Caco-2 (cell line): ENCODE results near the gene CNTN5. TPM values are rescaled to one million over a fixed set of nuclear protein-coding genes. Genes with fewer than 3 reads are reported as not detected.

Experiments used
- BruUV-seq: library from RNA; stranded (reverse); fragments of 400-500 nt; replicated peaks from 2 replicates; lab custom pipeline; 2021; lab: Mats Ljungman, UMichigan
- CTCF ChIA-PET: fragments of 300-600 bp; sonication (Branson Sonifier 250); formaldehyde crosslinking; loops from one replicate; lab custom pipeline; 2022; ENCODE audit warnings: antibody characterized with exemption; lab: Charles Lee
- POLR2A ChIA-PET: fragments of 300-600 bp; sonication (Branson Sonifier 250); formaldehyde crosslinking; loops from one replicate; lab custom pipeline; 2022; ENCODE audit warnings: antibody characterized with exemption; lab: Charles Lee
- DNase-seq, 2 experiments: peaks; one replicate each; pipeline versions ENCODE4 v3.0.0 to v3.0.0-alpha.2; 2020 to 2022
- H3K27me3 ChIP-seq: replicated peaks from 2 replicates; pipeline ENCODE4 v1.6.0; 2011; ENCODE audit warnings: low read length; ENCODE audit not compliant: control insufficient read depth, insufficient read depth
- H3K36me3 ChIP-seq: 2 replicates; pipeline ENCODE4 v1.5.1; 2011; ENCODE audit warnings: low read length; ENCODE audit not compliant: control insufficient read depth, insufficient read depth
- H3K4me1 ChIP-seq: fragments of 250-450 bp; sonication (Bioruptor Pico); 2 replicates; pipeline ENCODE4 v1.5.1; 2020; ENCODE audit warnings: mild to moderate bottlenecking
- H3K4me3 ChIP-seq: 2 replicates; pipeline ENCODE4 v1.5.1; 2011; ENCODE audit warnings: low read depth, mild to moderate bottlenecking, control low read depth, low read length
- H3K9me3 ChIP-seq: fragments of 250-450 bp; sonication (Bioruptor Pico); 2 replicates; pipeline ENCODE4 v1.5.1; 2020; ENCODE audit warnings: mild to moderate bottlenecking, moderate library complexity
- H3K27ac Mint-ChIP-seq: one replicate; pipeline ENCODE4 v1.8.0; 2022; ENCODE audit warnings: mixed read lengths; ENCODE audit not compliant: unreplicated experiment
- H3K27me3 Mint-ChIP-seq: one replicate; pipeline ENCODE4 v1.8.0; 2022; ENCODE audit warnings: mixed read lengths; ENCODE audit not compliant: insufficient read depth, unreplicated experiment
- H3K36me3 Mint-ChIP-seq: one replicate; pipeline ENCODE4 v1.8.0; 2022; ENCODE audit warnings: mild to moderate bottlenecking, mixed read lengths; ENCODE audit not compliant: insufficient read depth, unreplicated experiment
- H3K4me1 Mint-ChIP-seq: one replicate; pipeline ENCODE4 v1.8.0; 2022; ENCODE audit warnings: low read depth, mixed read lengths; ENCODE audit not compliant: unreplicated experiment
- H3K4me3 Mint-ChIP-seq: one replicate; pipeline ENCODE4 v1.8.0; 2022; ENCODE audit warnings: mild to moderate bottlenecking, moderate library complexity, mixed read lengths; ENCODE audit not compliant: unreplicated experiment
- H3K9me3 Mint-ChIP-seq: one replicate; pipeline ENCODE4 v1.8.0; 2022; ENCODE audit warnings: mixed read lengths; ENCODE audit not compliant: unreplicated experiment
- CTCF ChIP-seq, 2 experiments: fragments of 200-600 bp in 1 of 2; IDR thresholded peaks; 1 replicate in 1 of 2; 2 replicates in 1 of 2; pipeline versions ENCODE4 v1.5.1 to v1.8.0; 2011 to 2022; ENCODE audit warnings: antibody characterized with exemption in 1 of 2, control low read depth in 1 of 2, inconsistent platforms in 1 of 2, low read depth in 1 of 2, low read length in 1 of 2, mild to moderate bottlenecking in 1 of 2, moderate library complexity in 1 of 2; ENCODE audit not compliant: insufficient read depth in 1 of 2, severe bottlenecking in 1 of 2, unreplicated experiment in 1 of 2
- intact Hi-C: fragments of 100-400 bp; cut with micrococcal nuclease; formaldehyde crosslinking; loops from one replicate; pipeline ENCODE4 v1.10.0; 2022; ENCODE audit not compliant: unreplicated experiment
- total RNA-seq: library from RNA; stranded (reverse); gene quantifications from 2 replicates; pipeline ENCODE4 v1.2.3, GENCODE V29; 2022

Gene CNTN5
- total RNA-seq, 1 experiment from 2014 or later: 1.00 TPM

- no peak overlapping the region for H3K4me3 ChIP-seq
- Mint-ChIP-seq H3K36me3 (no peaks in the 10 kb centered on the region), H3K27me3 (no peaks in the 10 kb centered on the region), H3K9me3 (peaks cover 58% of the 10 kb centered on the region), H3K4me1 (peaks cover 16% of the 10 kb centered on the region), H3K27ac (no peak overlapping the region), H3K4me3 (no peak overlapping the region)
- H3K36me3 ChIP-seq: no peaks in the 10 kb centered on the region
- no peak for DNase-seq
- ChIA-PET CTCF (no interaction called here), POLR2A (no interaction called here)
- TF ChIP-seq CTCF (IDR thresholded peaks at IDR 0.05; ENCODE audit: insufficient read depth in 1 of 2, low read depth in 1 of 2, low read length in 1 of 2, severe bottlenecking in 1 of 2, unreplicated experiment in 1 of 2): no peak
- intact Hi-C loops: no loop called here
- peaks cover 34% of the 10 kb centered on the region for H3K9me3 ChIP-seq
- no TSS peak for BruUV-seq
- peaks cover 14% of the 10 kb centered on the region for H3K4me1 ChIP-seq
- no peaks in the 10 kb centered on the region for H3K27me3 ChIP-seq
Measured at GRCh38 chr11:99918761-99919160, 898.0 kb downstream of the CNTN5 start.

GRCh38 chr11:99920956-99921355 is 900.2 kb downstream of the CNTN5 start:
- Mint-ChIP-seq H3K4me3 (no peak overlapping the region), H3K36me3 (no peaks in the 10 kb centered on the region), H3K27ac (no peak overlapping the region), H3K9me3 (peaks cover 58% of the 10 kb centered on the region), H3K4me1 (peaks cover 9% of the 10 kb centered on the region), H3K27me3 (no peaks in the 10 kb centered on the region)
- BruUV-seq: no TSS peak
- Histone ChIP-seq H3K9me3 (peaks cover 34% of the 10 kb centered on the region), H3K4me1 (peaks cover 7% of the 10 kb centered on the region; the same call in 1 of the 2 replicates), H3K4me3 (no peak overlapping the region), H3K36me3 (no peaks in the 10 kb centered on the region), H3K27me3 (no peaks in the 10 kb centered on the region)
- ChIA-PET POLR2A (no interaction called here), CTCF (no interaction called here)
- DNase-seq: no peak
- intact Hi-C loops: no loop called here
- TF ChIP-seq CTCF (IDR thresholded peaks at IDR 0.05; ENCODE audit: insufficient read depth in 1 of 2, low read depth in 1 of 2, low read length in 1 of 2, severe bottlenecking in 1 of 2, unreplicated experiment in 1 of 2): no peak

DNA sequence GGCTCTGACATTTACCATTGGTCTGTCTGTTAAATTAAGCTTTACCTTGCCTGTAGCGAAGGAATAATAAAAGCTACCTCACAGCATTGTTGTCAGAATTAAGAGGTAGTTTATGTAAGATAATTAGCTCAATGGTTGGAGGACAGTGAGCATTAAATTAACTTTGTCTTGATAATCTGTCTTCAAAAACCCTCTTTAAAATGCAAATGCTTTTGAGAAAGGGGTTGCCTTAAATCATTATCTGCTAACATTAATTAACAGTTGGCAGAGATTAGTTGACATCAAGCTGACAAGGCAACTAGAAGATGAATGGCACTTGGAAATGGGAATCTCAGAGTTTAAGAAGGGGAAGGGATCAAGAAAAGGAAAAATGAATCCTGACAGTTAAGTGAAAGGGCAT is 905.2 kb downstream of the CNTN5 start:
- H3K4me3 Mint-ChIP-seq: no peak overlapping the region
- ChIA-PET CTCF (no interaction called here), POLR2A (no interaction called here)
- intact Hi-C loops: no loop called here
- no peak for TF ChIP-seq CTCF (IDR thresholded peaks at IDR 0.05; ENCODE audit: insufficient read depth in 1 of 2, low read depth in 1 of 2, low read length in 1 of 2, severe bottlenecking in 1 of 2, unreplicated experiment in 1 of 2)
- H3K27ac Mint-ChIP-seq: no peak overlapping the region
- no peak overlapping the region for H3K4me3 ChIP-seq
- no peaks in the 10 kb centered on the region for H3K36me3 Mint-ChIP-seq
- peaks cover 33% of the 10 kb centered on the region for H3K9me3 Mint-ChIP-seq
- no peak for DNase-seq
- no peaks in the 10 kb centered on the region for H3K27me3 Mint-ChIP-seq
- H3K4me1 Mint-ChIP-seq: no peaks in the 10 kb centered on the region
- H3K4me1 ChIP-seq: no peaks in the 10 kb centered on the region
- BruUV-seq: no TSS peak
- H3K9me3 ChIP-seq: peaks cover 11% of the 10 kb centered on the region; the same call in 1 of the 2 replicates
- no peaks in the 10 kb centered on the region for H3K27me3 ChIP-seq
- H3K36me3 ChIP-seq: no peaks in the 10 kb centered on the region
